OCI-LY1 (cell line): ENCODE measurements around the gene OR6Q1.

Experiments
- H2AFZ ChIP-seq: fragments of 200-600 bp; sonication (generic), shearing (Covaris generic); 2 replicates; pipeline ENCODE4 v1.6.0; 2014; ENCODE audit warnings: antibody characterized with exemption, mild to moderate bottlenecking, low read length
- H3F3A ChIP-seq: fragments of 200-600 bp; sonication (generic), shearing (Covaris generic); 2 replicates; pipeline ENCODE4 v1.6.0; 2014; ENCODE audit warnings: mild to moderate bottlenecking, antibody characterized with exemption, low read length, moderate library complexity; ENCODE audit not compliant: insufficient read depth
- H3K27ac ChIP-seq: fragments of 200-600 bp; sonication (generic); 2 replicates; pipeline ENCODE4 v1.5.1; 2014; ENCODE audit warnings: low read length, mixed run types, mild to moderate bottlenecking, low read depth; ENCODE audit not compliant: poor library complexity, severe bottlenecking
- H3K27me3 ChIP-seq: fragments of 200-600 bp; sonication (generic); 2 replicates; pipeline ENCODE4 v1.6.0; 2014; ENCODE audit warnings: antibody characterized with exemption, mild to moderate bottlenecking, low read length, moderate library complexity; ENCODE audit not compliant: insufficient read depth
- H3K36me3 ChIP-seq: fragments of 200-600 bp; sonication (generic); 2 replicates; pipeline ENCODE4 v1.6.1; 2014; ENCODE audit warnings: mild to moderate bottlenecking, antibody characterized with exemption, low read length, moderate library complexity, mixed read lengths; ENCODE audit not compliant: insufficient read depth
- H3K4me1 ChIP-seq: fragments of 200-600 bp; sonication (generic); 2 replicates; pipeline ENCODE4 v1.5.1; 2014; ENCODE audit warnings: mild to moderate bottlenecking, low read length, moderate library complexity; ENCODE audit not compliant: insufficient read depth, severe bottlenecking
- H3K4me2 ChIP-seq: fragments of 200-600 bp; sonication (generic), shearing (Covaris generic); 2 replicates; pipeline ENCODE4 v1.6.1; 2014; ENCODE audit warnings: low read length
- H3K4me3 ChIP-seq: fragments of 200-600 bp; sonication (generic); 2 replicates; pipeline ENCODE4 v1.5.1; 2014; ENCODE audit warnings: low read length, low read depth, mild to moderate bottlenecking, mixed read lengths; ENCODE audit not compliant: poor library complexity, severe bottlenecking
- H3K79me2 ChIP-seq: fragments of 200-600 bp; shearing (Covaris generic); 2 replicates; pipeline ENCODE4 v1.6.1; 2016; ENCODE audit warnings: mixed run types, low read length, mixed read lengths; ENCODE audit not compliant: insufficient read depth
- H3K9ac ChIP-seq: fragments of 200-600 bp; sonication (generic), shearing (Covaris generic); 2 replicates; pipeline ENCODE4 v1.6.1; 2014; ENCODE audit warnings: mild to moderate bottlenecking, low read length, mixed read lengths
- H3K9me2 ChIP-seq: fragments of 200-600 bp; sonication (generic), shearing (Covaris generic); 2 replicates; pipeline ENCODE4 v1.6.1; 2014; ENCODE audit warnings: low read depth, mild to moderate bottlenecking, low read length, mixed read lengths
- H3K9me3 ChIP-seq: fragments of 200-600 bp; shearing (Covaris generic); 2 replicates; pipeline ENCODE4 v1.6.1; 2014; ENCODE audit warnings: low read length, mixed read lengths
- H4K20me1 ChIP-seq: fragments of 200-600 bp; sonication (generic), shearing (Covaris generic); 2 replicates; pipeline ENCODE4 v1.6.0; 2016; ENCODE audit warnings: mild to moderate bottlenecking, low read length; ENCODE audit not compliant: insufficient read depth
- EZH2 ChIP-seq: fragments of 200-600 bp; sonication (generic), shearing (Covaris generic); IDR thresholded peaks from 2 replicates; pipeline ENCODE4 v1.8.0; 2017; ENCODE audit warnings: borderline replicate concordance, mixed run types, mild to moderate bottlenecking, antibody characterized with exemption, low read length, moderate library complexity, mixed read lengths
- TF ChIP-seq, protein P1 (sequence below): fragments of 200-600 bp; sonication (generic), shearing (Covaris generic); IDR thresholded peaks from 2 replicates; pipeline ENCODE4 v1.5.1; 2017; ENCODE audit warnings: mild to moderate bottlenecking, antibody characterized with exemption, low read length, moderate library complexity, mixed read lengths

The OR6Q1 gene

DNA sequence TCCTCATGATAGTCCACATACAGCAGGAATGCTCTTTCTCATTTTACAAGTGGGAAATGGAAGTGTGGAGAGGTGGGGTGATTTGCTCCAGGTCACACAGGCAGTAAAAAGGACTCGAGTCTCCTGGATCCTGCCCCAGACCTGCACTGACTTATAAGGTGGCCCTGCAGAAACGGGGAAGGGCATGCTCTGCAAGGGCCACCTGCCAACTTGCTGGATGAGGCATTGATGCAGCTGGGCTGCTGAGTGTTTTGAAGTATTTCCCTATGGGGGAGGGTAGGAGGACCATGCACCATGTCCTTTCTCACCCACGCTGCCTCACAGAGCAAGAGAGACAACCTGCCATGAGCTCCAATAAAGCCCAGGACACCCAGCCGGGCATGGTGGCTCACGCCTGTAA lies 36.9 kb downstream of the OR6Q1 start:
- Histone ChIP-seq H3K4me3 (no peak overlapping the region), H3K27ac (no peak overlapping the region), H3K36me3 (no peaks in the 10 kb centered on the region), H3K79me2 (no peaks in the 10 kb centered on the region), H3K4me2 (no peak overlapping the region), H4K20me1 (no peaks in the 10 kb centered on the region), H3K27me3 (no peaks in the 10 kb centered on the region), H3K4me1 (no peaks in the 10 kb centered on the region), H3K9me3 (no peaks in the 10 kb centered on the region), H3K9ac (no peak overlapping the region), H3F3A (no peaks in the 10 kb centered on the region), H2AFZ (no peak overlapping the region), H3K9me2 (no peaks in the 10 kb centered on the region)
- TF ChIP-seq, protein P1, sequence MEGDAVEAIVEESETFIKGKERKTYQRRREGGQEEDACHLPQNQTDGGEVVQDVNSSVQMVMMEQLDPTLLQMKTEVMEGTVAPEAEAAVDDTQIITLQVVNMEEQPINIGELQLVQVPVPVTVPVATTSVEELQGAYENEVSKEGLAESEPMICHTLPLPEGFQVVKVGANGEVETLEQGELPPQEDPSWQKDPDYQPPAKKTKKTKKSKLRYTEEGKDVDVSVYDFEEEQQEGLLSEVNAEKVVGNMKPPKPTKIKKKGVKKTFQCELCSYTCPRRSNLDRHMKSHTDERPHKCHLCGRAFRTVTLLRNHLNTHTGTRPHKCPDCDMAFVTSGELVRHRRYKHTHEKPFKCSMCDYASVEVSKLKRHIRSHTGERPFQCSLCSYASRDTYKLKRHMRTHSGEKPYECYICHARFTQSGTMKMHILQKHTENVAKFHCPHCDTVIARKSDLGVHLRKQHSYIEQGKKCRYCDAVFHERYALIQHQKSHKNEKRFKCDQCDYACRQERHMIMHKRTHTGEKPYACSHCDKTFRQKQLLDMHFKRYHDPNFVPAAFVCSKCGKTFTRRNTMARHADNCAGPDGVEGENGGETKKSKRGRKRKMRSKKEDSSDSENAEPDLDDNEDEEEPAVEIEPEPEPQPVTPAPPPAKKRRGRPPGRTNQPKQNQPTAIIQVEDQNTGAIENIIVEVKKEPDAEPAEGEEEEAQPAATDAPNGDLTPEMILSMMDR, result no peak
- TF ChIP-seq EZH2, result no peak

GRCh38 chr11:58068655-58069054 lies 37.9 kb downstream of the OR6Q1 start:
- Histone ChIP-seq H3K9me2 (no peaks in the 10 kb centered on the region), H3F3A (no peaks in the 10 kb centered on the region), H3K36me3 (no peaks in the 10 kb centered on the region), H3K4me1 (no peaks in the 10 kb centered on the region), H2AFZ (no peak overlapping the region), H3K27me3 (no peaks in the 10 kb centered on the region), H3K4me2 (no peak overlapping the region), H4K20me1 (no peaks in the 10 kb centered on the region), H3K79me2 (no peaks in the 10 kb centered on the region), H3K9ac (no peak overlapping the region), H3K9me3 (no peaks in the 10 kb centered on the region), H3K27ac (no peak overlapping the region), H3K4me3 (no peak overlapping the region)
- TF ChIP-seq EZH2, result no peak
- TF ChIP-seq, protein P1, result peak; percentile 17; the same call in 1 of the 2 replicates

GRCh38 chr11:58070585-58070984 lies 39.8 kb downstream of the OR6Q1 start:
- H3K4me3 ChIP-seq, result no peak overlapping the region
- H3K9ac ChIP-seq, result no peak overlapping the region
- H2AFZ ChIP-seq, result no peak overlapping the region
- H3F3A ChIP-seq, result no peaks in the 10 kb centered on the region
- no peaks in the 10 kb centered on the region for H3K4me1 ChIP-seq
- H3K9me2 ChIP-seq, result no peaks in the 10 kb centered on the region
- H3K4me2 ChIP-seq, result no peak overlapping the region
- H3K36me3 ChIP-seq, result no peaks in the 10 kb centered on the region
- H3K27ac ChIP-seq, result no peak overlapping the region
- TF ChIP-seq EZH2, result no peak
- TF ChIP-seq, protein P1, result no peak
- no peaks in the 10 kb centered on the region for H3K9me3 ChIP-seq
- no peaks in the 10 kb centered on the region for H4K20me1 ChIP-seq
- H3K79me2 ChIP-seq, result no peaks in the 10 kb centered on the region
- no peaks in the 10 kb centered on the region for H3K27me3 ChIP-seq
